Ascending aorta (tissue), 2 donors: Measurements from ENCODE around the gene RASA3. TPM values are rescaled to one million over a fixed set of nuclear protein-coding genes. Genes with fewer than 3 reads are reported as not detected.
A peak's percentile ranks its signal among the peaks of the same experiment; 100 is the strongest.
"Not testable (repeated sequence)": the region's sequence is repeated elsewhere in the genome, so short reads cannot be mapped to it uniquely, and the experiment has no call there.

Experiments used
- DNase-seq, 2 donors: peaks; one replicate each; pipeline ENCODE4 v3.0.0-alpha.2; 2019; ENCODE audit warnings: low spot score in 2 of 2
- H3K27ac ChIP-seq, 2 donors: fragments of 200-600 bp; sonication (generic); one replicate each; pipeline ENCODE4 v1.5.1; 2016 to 2017; ENCODE audit warnings: mild to moderate bottlenecking in 1 of 2
- H3K27me3 ChIP-seq: fragments of 200-600 bp; sonication (generic); one replicate; pipeline ENCODE4 v1.5.1; 2017
- H3K36me3 ChIP-seq, 2 donors: fragments of 200-600 bp; sonication (generic); one replicate each; pipeline ENCODE4 v1.5.1; 2016
- H3K4me1 ChIP-seq, 2 donors: fragments of 200-600 bp; sonication (generic); one replicate each; pipeline ENCODE4 v1.5.1; 2016 to 2017; ENCODE audit warnings: mild to moderate bottlenecking in 1 of 2
- H3K4me3 ChIP-seq, 2 donors: fragments of 200-600 bp; sonication (generic); one replicate each; pipeline ENCODE4 v1.5.1; 2016 to 2017; ENCODE audit warnings: mild to moderate bottlenecking in 1 of 2
- H3K9me3 ChIP-seq, 2 donors: fragments of 200-600 bp; sonication (generic); one replicate each; pipeline ENCODE4 v1.5.1; 2016
- CTCF ChIP-seq, 3 experiments: fragments of 200-600 bp in 2 of 3; fragments of 450-650 bp in 1 of 3; sonication (generic) in 2 of 3; IDR thresholded peaks; one replicate each; pipeline ENCODE4 v1.5.1; 2016 to 2019; ENCODE audit warnings: antibody characterized with exemption in 3 of 3, mild to moderate bottlenecking in 1 of 3, moderate library complexity in 1 of 3
- intact Hi-C: fragments of 100-400 bp; cut with DNase I; formaldehyde crosslinking; loops from one replicate; pipeline ENCODE4 v1.15.1; 2023
- total RNA-seq: library from RNA; depleted of rRNA; stranded (reverse); fragments of >200 nt; gene quantifications from one replicate; pipeline ENCODE4 v1.1.0, GENCODE V29; 2016

Gene RASA3
- total RNA-seq, 1 donor from 2014 or later, result 30.7 TPM

GRCh38 chr13:114101358-114102130 is 30.9 kb downstream of the RASA3 start:
- peak overlapping the region in 1 of 2 donors; percentile 33 for H3K4me3 ChIP-seq
- no peaks in the 10 kb centered on the region for H3K36me3 ChIP-seq
- peaks cover 10 to 24% of the 10 kb centered on the region in 2 donors for H3K4me1 ChIP-seq
- TF ChIP-seq CTCF (IDR thresholded peaks at IDR 0.05), result no peak
- H3K27ac ChIP-seq, result peak overlapping the region; percentile 82 to 89
- H3K9me3 ChIP-seq, result no peaks in the 10 kb centered on the region
- DNase-seq, result peak in 1 of 2 donors; percentile 71
- no peaks in the 10 kb centered on the region for H3K27me3 ChIP-seq
- intact Hi-C loops, result loop anchor here (1.0 kb wide), 1 partner anchor 30 kb away; no protein-coding TSS in a partner anchor

- TF ChIP-seq CTCF (IDR thresholded peaks at IDR 0.05), result no peak
- H3K4me1 ChIP-seq, result peaks cover 10 to 24% of the 10 kb centered on the region in 2 donors
These were observed 31.7 kb downstream of the RASA3 start for GRCh38 chr13:114100446-114101357.

GRCh38 chr13:114099918-114100445 is 32.4 kb downstream of the RASA3 start:
- H3K27ac ChIP-seq, result peak overlapping the region; percentile 82 to 89
- H3K4me1 ChIP-seq, result peaks cover 10 to 24% of the 10 kb centered on the region in 2 donors
- peak in 1 of 2 donors; percentile 64 for DNase-seq
- no peak overlapping the region for H3K4me3 ChIP-seq
- H3K27me3 ChIP-seq, result no peaks in the 10 kb centered on the region
- no peak for TF ChIP-seq CTCF (IDR thresholded peaks at IDR 0.05)
- intact Hi-C loops, result loop anchor here (1.0 kb wide), 2 partner anchors 18 to 35 kb away; no protein-coding TSS in a partner anchor
- H3K9me3 ChIP-seq, result no peaks in the 10 kb centered on the region
- no peaks in the 10 kb centered on the region for H3K36me3 ChIP-seq

More at GRCh38 chr13:114100446-114101357, 31.7 kb downstream of the RASA3 start:
- Histone ChIP-seq H3K9me3 (no peaks in the 10 kb centered on the region), H3K4me3 (peak overlapping the region in 1 of 2 donors; percentile 33), H3K27me3 (no peaks in the 10 kb centered on the region), H3K27ac (peak overlapping the region; percentile 82 to 89), H3K36me3 (no peaks in the 10 kb centered on the region)
- intact Hi-C loops, result loop anchor here (1.0 kb wide), 2 partner anchors 18 to 31 kb away; no protein-coding TSS in a partner anchor
- peak in 1 of 2 donors; percentile 67 for DNase-seq

- intact Hi-C loops, result loop anchor here (1.0 kb wide), 1 partner anchor 34 kb away; no protein-coding TSS in a partner anchor
- no peaks in the 10 kb centered on the region for H3K36me3 ChIP-seq
- DNase-seq, result peak; percentile 79 to 94
- no peaks in the 10 kb centered on the region for H3K27me3 ChIP-seq
- H3K4me1 ChIP-seq, result peaks cover 10 to 24% of the 10 kb centered on the region in 2 donors
- H3K27ac ChIP-seq, result peak overlapping the region; percentile 43 to 70
- H3K9me3 ChIP-seq, result no peaks in the 10 kb centered on the region
- H3K4me3 ChIP-seq, result peak overlapping the region in 1 of 2 donors; percentile 25
- no peak for TF ChIP-seq CTCF (IDR thresholded peaks at IDR 0.05)
These were observed 33.2 kb downstream of the RASA3 start for GRCh38 chr13:114099191-114099590.

GRCh38 chr13:114098689-114099056 is 33.8 kb downstream of the RASA3 start:
- not testable (repeated sequence) for DNase-seq

More at GRCh38 chr13:114098689-114099056, 33.8 kb downstream of the RASA3 start:
- not testable (repeated sequence) for H3K27me3 ChIP-seq, H3K36me3 ChIP-seq, H3K9me3 ChIP-seq
- Histone ChIP-seq H3K4me1 (peaks cover 10 to 24% of the 10 kb centered on the region in 2 donors), H3K4me3 (peak overlapping the region in 1 of 2 donors; percentile 25), H3K27ac (peak overlapping the region; percentile 43 to 70)
- intact Hi-C loops, result loop anchor here (1.0 kb wide), 1 partner anchor 33 kb away; no protein-coding TSS in a partner anchor
